ENCODE results near the gene MRPL57.
"Not testable (repeated sequence)": the region's sequence is repeated elsewhere in the genome, so short reads cannot be mapped to it uniquely, and the experiment has no call there.

MRPL57 gene

GRCh38 chr13:21176215-21176981 is at the start of gene MRPL57, which contains the start of gene SKA3:
Gene MRPL57 (plus strand): TSS chr13:21176658. CDS start chr13:21176917, 259 bp downstream.
Gene SKA3 (minus strand): TSS chr13:21176552. CDS start chr13:21176477, 75 bp downstream.
- Histone ChIP-seq H3K9me3 (ENCODE audit: low read length) (no peaks in the 10 kb centered on the region), H3K4me1 (ENCODE audit: insufficient read depth, low read length) (peaks cover 16% of the 10 kb centered on the region), H3K4me3 (ENCODE audit: low read depth in 1 of 2, low read length in 2 of 2) (peak within 1 kb of the TSS; percentile 89 to 91), H3K27me3 (ENCODE audit: control insufficient read depth in 1 of 2, insufficient read depth in 2 of 2, low read length in 2 of 2) (no peaks in the 10 kb centered on the region), H3K9ac (ENCODE audit: low read length) (peak within 1 kb of the TSS; percentile 78), H3K36me3 (ENCODE audit: insufficient read depth, low read length) (no peaks in the 10 kb centered on the region), H3K27ac (ENCODE audit: low read depth, low read length) (peak within 1 kb of the TSS; percentile 90)

- Histone ChIP-seq H3K36me3 (ENCODE audit: insufficient read depth, low read length) (no peaks in the 10 kb centered on the region), H3K27ac (ENCODE audit: low read depth, low read length) (no peak overlapping the region), H3K4me3 (ENCODE audit: low read depth in 1 of 2, low read length in 2 of 2) (no peak overlapping the region), H3K9ac (ENCODE audit: low read length) (no peak overlapping the region), H3K9me3 (ENCODE audit: low read length) (no peaks in the 10 kb centered on the region), H3K4me1 (ENCODE audit: insufficient read depth, low read length) (no peaks in the 10 kb centered on the region), H3K27me3 (ENCODE audit: control insufficient read depth in 1 of 2, insufficient read depth in 2 of 2, low read length in 2 of 2) (no peaks in the 10 kb centered on the region)
These were observed 46.3 kb upstream of the MRPL57 start for GRCh38 chr13:21130116-21130515.

DNA sequence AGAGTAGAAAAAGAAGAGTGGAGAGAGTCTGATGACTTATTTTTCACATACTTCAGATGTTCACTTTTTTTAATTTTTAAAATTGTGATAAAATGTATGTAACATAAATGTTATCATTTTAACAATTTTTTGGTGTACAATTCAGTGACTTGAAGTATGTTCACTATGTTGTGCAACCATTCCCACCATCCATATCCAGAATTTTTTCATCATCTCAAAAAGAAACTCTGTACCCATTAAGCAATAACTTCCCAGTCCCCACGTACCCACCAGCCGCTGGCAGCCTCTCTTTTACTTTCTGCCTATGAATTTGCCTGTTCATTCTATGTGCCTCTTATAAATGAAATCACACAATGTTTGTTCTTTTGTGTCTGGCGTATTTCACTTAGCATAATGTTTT is 43.4 kb upstream of the MRPL57 start:
- Histone ChIP-seq H3K9ac (ENCODE audit: low read length) (no peak overlapping the region), H3K4me3 (ENCODE audit: low read depth in 1 of 2, low read length in 2 of 2) (no peak overlapping the region), H3K36me3 (ENCODE audit: insufficient read depth, low read length) (no peaks in the 10 kb centered on the region), H3K9me3 (ENCODE audit: low read length) (no peaks in the 10 kb centered on the region), H3K27me3 (ENCODE audit: control insufficient read depth in 1 of 2, insufficient read depth in 2 of 2, low read length in 2 of 2) (no peaks in the 10 kb centered on the region), H3K4me1 (ENCODE audit: insufficient read depth, low read length) (no peaks in the 10 kb centered on the region), H3K27ac (ENCODE audit: low read depth, low read length) (no peak overlapping the region)

- Histone ChIP-seq H3K27me3 (ENCODE audit: control insufficient read depth in 1 of 2, insufficient read depth in 2 of 2, low read length in 2 of 2) (no peaks in the 10 kb centered on the region), H3K36me3 (ENCODE audit: insufficient read depth, low read length) (no peaks in the 10 kb centered on the region), H3K4me1 (ENCODE audit: insufficient read depth, low read length) (no peaks in the 10 kb centered on the region), H3K9ac (ENCODE audit: low read length) (no peak overlapping the region), H3K4me3 (ENCODE audit: low read depth in 1 of 2, low read length in 2 of 2) (no peak overlapping the region), H3K9me3 (ENCODE audit: low read length) (no peaks in the 10 kb centered on the region), H3K27ac (ENCODE audit: low read depth, low read length) (no peak overlapping the region)
These were observed 42.0 kb upstream of the MRPL57 start for GRCh38 chr13:21134475-21134874.

DNA sequence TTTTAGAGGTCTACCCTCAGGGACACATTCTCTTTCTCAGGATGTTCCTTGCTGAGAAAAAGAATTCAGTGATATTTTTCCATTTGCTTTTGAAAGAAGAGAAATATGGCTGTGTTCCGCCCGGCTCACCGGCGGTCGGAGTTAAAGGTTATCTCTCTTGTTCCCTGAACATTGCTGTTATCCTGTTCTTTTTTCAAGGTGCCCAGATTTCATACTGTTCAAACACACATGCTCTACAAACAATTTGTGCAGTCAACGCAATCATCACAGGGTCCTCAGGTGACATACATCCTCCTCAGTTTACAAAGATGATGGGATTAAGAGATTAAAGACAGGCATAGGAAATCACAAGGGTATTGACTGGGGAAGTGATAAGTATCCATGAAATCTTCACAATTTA is 40.6 kb upstream of the MRPL57 start:
- H3K36me3 ChIP-seq (ENCODE audit: insufficient read depth, low read length); H3K27me3 ChIP-seq (ENCODE audit: control insufficient read depth in 1 of 2, insufficient read depth in 2 of 2, low read length in 2 of 2); H3K9me3 ChIP-seq (ENCODE audit: low read length); H3K27ac ChIP-seq (ENCODE audit: low read depth, low read length); H3K4me3 ChIP-seq (ENCODE audit: low read depth in 1 of 2, low read length in 2 of 2); H3K9ac ChIP-seq (ENCODE audit: low read length); H3K4me1 ChIP-seq (ENCODE audit: insufficient read depth, low read length): not testable (repeated sequence)

- H3K4me3 ChIP-seq (ENCODE audit: low read depth in 1 of 2, low read length in 2 of 2) = no peak overlapping the region
- no peaks in the 10 kb centered on the region for H3K9me3 ChIP-seq (ENCODE audit: low read length)
- H3K27ac ChIP-seq (ENCODE audit: low read depth, low read length) = no peak overlapping the region
- H3K27me3 ChIP-seq (ENCODE audit: control insufficient read depth in 1 of 2, insufficient read depth in 2 of 2, low read length in 2 of 2) = no peaks in the 10 kb centered on the region
- H3K36me3 ChIP-seq (ENCODE audit: insufficient read depth, low read length) = no peaks in the 10 kb centered on the region
- H3K4me1 ChIP-seq (ENCODE audit: insufficient read depth, low read length) = peaks cover 16% of the 10 kb centered on the region
- no peak overlapping the region for H3K9ac ChIP-seq (ENCODE audit: low read length)
These were observed 38.8 kb upstream of the MRPL57 start for GRCh38 chr13:21137696-21138095.

GRCh38 chr13:21138561-21138960 is 37.9 kb upstream of the MRPL57 start:
- Histone ChIP-seq H3K4me1 (ENCODE audit: insufficient read depth, low read length) (peaks cover 25% of the 10 kb centered on the region), H3K4me3 (ENCODE audit: low read depth in 1 of 2, low read length in 2 of 2) (no peak overlapping the region), H3K27me3 (ENCODE audit: control insufficient read depth in 1 of 2, insufficient read depth in 2 of 2, low read length in 2 of 2) (no peaks in the 10 kb centered on the region), H3K9ac (ENCODE audit: low read length) (no peak overlapping the region), H3K36me3 (ENCODE audit: insufficient read depth, low read length) (peaks cover 3% of the 10 kb centered on the region), H3K9me3 (ENCODE audit: low read length) (no peaks in the 10 kb centered on the region), H3K27ac (ENCODE audit: low read depth, low read length) (no peak overlapping the region)

DNA sequence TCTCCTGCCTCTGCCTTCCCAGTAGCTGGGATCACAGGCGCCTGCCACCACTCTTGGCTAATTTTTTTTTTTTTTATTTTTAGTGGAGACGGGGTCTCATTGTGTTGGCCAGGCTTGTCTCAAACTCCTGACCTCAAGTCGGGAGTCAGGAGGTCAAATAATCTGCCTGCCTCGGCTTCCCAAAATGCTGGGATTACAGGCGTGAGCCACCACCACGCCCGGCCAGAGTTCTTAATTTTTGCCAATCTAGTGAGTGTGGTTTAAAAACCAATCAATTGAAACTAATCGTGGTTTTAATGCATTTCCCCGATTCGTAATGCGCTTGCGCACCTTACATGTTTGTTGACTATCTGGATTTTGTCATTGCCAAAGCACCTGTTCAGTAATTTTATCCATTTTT is 37.1 kb upstream of the MRPL57 start:
- Histone ChIP-seq H3K4me1 (ENCODE audit: insufficient read depth, low read length) (peaks cover 29% of the 10 kb centered on the region), H3K9ac (ENCODE audit: low read length) (no peak overlapping the region), H3K4me3 (ENCODE audit: low read depth in 1 of 2, low read length in 2 of 2) (peak overlapping the region; percentile 40 to 98), H3K36me3 (ENCODE audit: insufficient read depth, low read length) (peaks cover 4% of the 10 kb centered on the region), H3K27me3 (ENCODE audit: control insufficient read depth in 1 of 2, insufficient read depth in 2 of 2, low read length in 2 of 2) (no peaks in the 10 kb centered on the region), H3K9me3 (ENCODE audit: low read length) (no peaks in the 10 kb centered on the region), H3K27ac (ENCODE audit: low read depth, low read length) (peak overlapping the region; percentile 86)

DNA sequence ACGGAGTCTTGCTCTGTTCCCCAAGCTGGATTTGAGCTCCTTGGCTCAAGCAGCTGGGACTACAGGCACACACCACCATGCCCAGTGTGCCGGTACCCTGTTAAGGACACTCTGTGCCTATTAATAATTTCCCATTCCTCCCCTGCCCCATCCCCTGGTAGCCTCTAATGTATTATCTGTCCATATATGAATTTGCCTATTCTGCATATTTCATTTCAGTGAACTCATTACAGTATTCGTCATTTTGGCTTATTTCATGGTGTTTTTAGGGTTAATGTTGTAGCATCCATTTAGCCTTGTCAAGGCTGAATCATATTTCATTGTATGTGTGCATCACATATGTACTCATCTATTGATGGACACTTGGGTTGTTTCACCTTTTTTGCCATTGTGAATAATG is 33.7 kb upstream of the MRPL57 start:
- Histone ChIP-seq H3K27ac (ENCODE audit: low read depth, low read length) (no peak overlapping the region), H3K27me3 (ENCODE audit: control insufficient read depth in 1 of 2, insufficient read depth in 2 of 2, low read length in 2 of 2) (no peaks in the 10 kb centered on the region), H3K9me3 (ENCODE audit: low read length) (no peaks in the 10 kb centered on the region), H3K4me1 (ENCODE audit: insufficient read depth, low read length) (peaks cover 29% of the 10 kb centered on the region), H3K36me3 (ENCODE audit: insufficient read depth, low read length) (peaks cover 22% of the 10 kb centered on the region), H3K9ac (ENCODE audit: low read length) (no peak overlapping the region), H3K4me3 (ENCODE audit: low read depth in 1 of 2, low read length in 2 of 2) (no peak overlapping the region)

DNA sequence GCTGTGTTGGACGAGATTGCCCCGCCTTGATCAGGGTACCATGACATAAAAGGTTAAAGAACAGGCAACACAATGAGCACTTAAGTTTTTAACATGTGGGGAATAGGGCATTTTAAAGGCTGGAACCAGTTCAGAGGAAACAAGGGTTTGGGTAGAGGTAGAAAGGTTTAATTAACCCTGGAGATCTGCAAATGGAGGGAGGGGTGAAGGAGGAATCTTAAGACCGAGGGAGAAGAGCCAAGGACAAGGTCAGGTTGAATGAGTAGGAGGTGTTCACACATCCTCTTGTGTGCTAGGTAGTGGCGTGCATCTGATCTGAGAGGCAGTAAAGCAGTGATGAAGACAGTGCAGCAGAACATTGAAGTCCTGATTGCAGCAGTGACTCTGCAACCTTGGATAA is 28.6 kb upstream of the MRPL57 start:
- no peak overlapping the region for H3K27ac ChIP-seq (ENCODE audit: low read depth, low read length)
- no peak overlapping the region for H3K9ac ChIP-seq (ENCODE audit: low read length)
- no peak overlapping the region for H3K4me3 ChIP-seq (ENCODE audit: low read depth in 1 of 2, low read length in 2 of 2)
- no peaks in the 10 kb centered on the region for H3K9me3 ChIP-seq (ENCODE audit: low read length)
- H3K36me3 ChIP-seq (ENCODE audit: insufficient read depth, low read length) = peaks cover 31% of the 10 kb centered on the region
- peaks cover 11% of the 10 kb centered on the region for H3K4me1 ChIP-seq (ENCODE audit: insufficient read depth, low read length)
- no peaks in the 10 kb centered on the region for H3K27me3 ChIP-seq (ENCODE audit: control insufficient read depth in 1 of 2, insufficient read depth in 2 of 2, low read length in 2 of 2)

DNA sequence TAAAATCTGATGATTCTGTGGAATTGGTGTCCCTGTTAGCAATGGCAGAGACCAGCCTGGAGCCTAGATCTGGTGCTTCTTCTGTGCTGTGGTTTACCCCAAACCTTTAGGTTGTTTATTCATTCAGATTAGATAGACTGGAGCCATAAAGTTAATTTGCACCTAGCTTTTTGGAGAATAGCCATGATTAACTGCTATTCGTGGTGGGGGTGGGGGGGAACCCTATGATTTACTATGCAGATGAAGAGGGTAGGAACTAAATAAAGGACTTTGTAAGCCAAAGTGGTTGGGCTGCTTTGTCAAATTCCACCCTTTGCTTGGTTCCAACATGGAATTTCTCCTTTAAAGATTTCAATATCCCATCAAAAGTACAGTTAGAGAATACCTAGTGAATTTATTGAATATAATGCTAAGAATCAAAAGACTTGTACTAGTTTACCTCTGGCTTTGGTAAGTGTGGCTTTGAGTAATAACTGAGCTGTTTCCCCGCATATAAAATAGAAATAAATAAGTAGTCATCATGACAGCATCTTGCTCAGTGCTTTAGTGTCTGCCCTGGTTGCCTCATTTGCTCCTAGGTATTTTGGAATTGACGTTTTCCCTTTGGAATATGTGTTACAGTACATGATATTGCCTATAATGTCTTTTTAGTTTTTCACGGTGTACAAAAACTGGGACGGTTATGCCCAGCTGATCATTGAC is 27.8 kb upstream of the MRPL57 start:
- no peak overlapping the region for H3K9ac ChIP-seq (ENCODE audit: low read length)
- peaks cover 27% of the 10 kb centered on the region for H3K36me3 ChIP-seq (ENCODE audit: insufficient read depth, low read length)
- H3K9me3 ChIP-seq (ENCODE audit: low read length) = no peaks in the 10 kb centered on the region
- no peaks in the 10 kb centered on the region for H3K27me3 ChIP-seq (ENCODE audit: control insufficient read depth in 1 of 2, insufficient read depth in 2 of 2, low read length in 2 of 2)
- no peak overlapping the region for H3K4me3 ChIP-seq (ENCODE audit: low read depth in 1 of 2, low read length in 2 of 2)
- H3K27ac ChIP-seq (ENCODE audit: low read depth, low read length) = no peak overlapping the region
- H3K4me1 ChIP-seq (ENCODE audit: insufficient read depth, low read length) = peaks cover 2% of the 10 kb centered on the region
